T follicular helper cell (primary cell): ENCODE results near the gene NOS1AP.
"Not testable (repeated sequence)": the region's sequence is repeated elsewhere in the genome, so short reads cannot be mapped to it uniquely, and the experiment has no call there.

ENCODE experiments used
- DNase-seq: peaks from one replicate; pipeline ENCODE4 v3.0.0-alpha.2; 2020; ENCODE audit warnings: low read depth

Gene NOS1AP

GRCh38 chr1:162195567-162195966 is 126.1 kb downstream of the NOS1AP start:
- no peak for DNase-seq

- DNase-seq = no peak
These were observed 126.9 kb downstream of the NOS1AP start for GRCh38 chr1:162196387-162196786.

- no peak for DNase-seq
These were observed 127.6 kb downstream of the NOS1AP start for GRCh38 chr1:162197041-162197531.

GRCh38 chr1:162197615-162198421 is 128.3 kb downstream of the NOS1AP start:
- DNase-seq = no peak

GRCh38 chr1:162200096-162200847 is 130.8 kb downstream of the NOS1AP start:
- DNase-seq = no peak

- DNase-seq = not testable (repeated sequence)
These were observed 131.6 kb downstream of the NOS1AP start for GRCh38 chr1:162201062-162201461.

- no peak for DNase-seq
These were observed 134.8 kb downstream of the NOS1AP start for GRCh38 chr1:162204129-162204822.

- no peak for DNase-seq
These were observed 135.3 kb downstream of the NOS1AP start for GRCh38 chr1:162204823-162205155.

- no peak for DNase-seq
These were observed 136.8 kb downstream of the NOS1AP start for GRCh38 chr1:162206300-162206699.

GRCh38 chr1:162206749-162207635 is 137.5 kb downstream of the NOS1AP start:
- DNase-seq = no peak

- DNase-seq = no peak
These were observed 138.4 kb downstream of the NOS1AP start for GRCh38 chr1:162207862-162208261.

GRCh38 chr1:162210196-162210595 is 140.7 kb downstream of the NOS1AP start:
- no peak for DNase-seq

- no peak for DNase-seq
These were observed 143.2 kb downstream of the NOS1AP start for GRCh38 chr1:162212713-162213112.

GRCh38 chr1:162213281-162213912 is 143.9 kb downstream of the NOS1AP start:
- DNase-seq = no peak

- no peak for DNase-seq
These were observed 144.7 kb downstream of the NOS1AP start for GRCh38 chr1:162214202-162214601.

GRCh38 chr1:162215902-162216301 is 146.4 kb downstream of the NOS1AP start:
- no peak for DNase-seq

GRCh38 chr1:162216604-162217003 is 147.1 kb downstream of the NOS1AP start:
- DNase-seq = no peak

GRCh38 chr1:162217706-162218105 is 148.2 kb downstream of the NOS1AP start:
- no peak for DNase-seq

GRCh38 chr1:162218546-162218945 is 149.1 kb downstream of the NOS1AP start:
- no peak for DNase-seq

- DNase-seq = no peak
These were observed 149.5 kb downstream of the NOS1AP start for GRCh38 chr1:162218975-162219374.

- DNase-seq = no peak
These were observed 150.0 kb downstream of the NOS1AP start for GRCh38 chr1:162219461-162219860.
